ENCODE measurements around the gene D2HGDH. TPM values are rescaled to one million over a fixed set of nuclear protein-coding genes. Genes with fewer than 3 reads are reported as not detected.

Gene D2HGDH
- total and polyA plus RNA-seq, 2 of the 8 experiments (the other 6 are each of a cell fraction or from before 2014, with no cell fraction given), result 3.4 to 8.1 TPM

DNA sequence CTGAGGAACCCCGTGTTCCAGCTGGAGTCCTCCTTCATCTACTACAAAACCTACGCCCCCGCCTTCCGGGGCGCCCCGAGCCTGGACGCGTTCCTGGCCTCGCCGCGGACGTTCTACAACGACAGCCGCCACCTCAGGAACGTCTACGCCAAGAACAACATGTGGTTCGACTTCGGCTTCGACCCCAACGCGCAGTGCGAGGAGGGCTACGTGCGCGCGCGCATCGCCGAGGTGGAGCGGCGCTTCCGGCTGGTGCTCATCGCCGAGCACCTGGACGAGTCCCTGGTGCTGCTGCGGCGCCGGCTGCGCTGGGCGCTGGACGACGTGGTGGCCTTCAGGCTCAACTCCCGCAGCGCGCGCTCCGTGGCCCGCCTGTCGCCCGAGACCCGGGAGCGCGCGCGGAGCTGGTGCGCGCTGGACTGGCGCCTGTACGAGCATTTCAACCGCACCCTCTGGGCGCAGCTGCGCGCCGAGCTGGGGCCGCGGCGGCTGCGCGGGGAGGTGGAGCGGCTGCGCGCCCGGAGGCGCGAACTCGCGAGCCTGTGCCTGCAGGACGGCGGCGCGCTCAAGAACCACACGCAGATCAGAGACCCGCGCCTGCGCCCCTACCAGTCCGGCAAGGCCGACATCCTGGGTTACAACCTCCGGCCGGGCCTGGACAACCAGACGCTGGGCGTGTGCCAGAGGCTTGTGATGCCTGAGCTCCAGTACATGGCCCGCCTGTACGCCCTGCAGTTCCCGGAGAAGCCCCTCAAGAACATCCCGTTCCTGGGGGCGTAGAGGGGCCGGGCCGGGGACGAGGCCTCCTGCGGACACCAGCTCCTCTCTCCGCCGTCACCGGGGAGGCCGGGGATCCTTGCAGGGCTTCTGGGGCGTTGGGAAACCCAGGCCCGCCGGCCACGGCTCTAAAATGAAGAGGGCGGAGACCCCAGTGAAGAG, 69.2 kb downstream of the D2HGDH start:
- peak overlapping the region; percentile 39 to 50 for H3K4me2 ChIP-seq (ENCODE audit: insufficient read depth in 1 of 2, low read depth in 2 of 2, low read length in 2 of 2)

More for the DNA sequence above, 69.2 kb downstream of the D2HGDH start:
- H3K23me2 ChIP-seq (ENCODE audit: low read depth, low read length), result 0 out of 2 replicates have a peak, but pooled peaks cover 2% of the 10 kb centered on the region
- peak overlapping the region; percentile 65; the same call in 1 of the 2 replicates for H4K8ac ChIP-seq (ENCODE audit: extremely low read depth, insufficient read depth, low read length)
- H2AK5ac ChIP-seq (ENCODE audit: low read depth, low read length), result no peak overlapping the region
- H2BK15ac ChIP-seq (ENCODE audit: low read length), result peak overlapping the region; percentile 61; the same call in 1 of the 2 replicates
- peak overlapping the region; percentile 53 for H3K4ac ChIP-seq (replicated peaks; ENCODE audit: insufficient read length, low read depth, low read length)
- no peak overlapping the region for H3K27ac ChIP-seq (ENCODE audit: low read depth, low read length)
- no peak overlapping the region for H4K5ac ChIP-seq (ENCODE audit: insufficient read length, low read depth, low read length)
- H3K23ac ChIP-seq (ENCODE audit: insufficient read length), result no peak overlapping the region
- TF ChIP-seq, protein P1, sequence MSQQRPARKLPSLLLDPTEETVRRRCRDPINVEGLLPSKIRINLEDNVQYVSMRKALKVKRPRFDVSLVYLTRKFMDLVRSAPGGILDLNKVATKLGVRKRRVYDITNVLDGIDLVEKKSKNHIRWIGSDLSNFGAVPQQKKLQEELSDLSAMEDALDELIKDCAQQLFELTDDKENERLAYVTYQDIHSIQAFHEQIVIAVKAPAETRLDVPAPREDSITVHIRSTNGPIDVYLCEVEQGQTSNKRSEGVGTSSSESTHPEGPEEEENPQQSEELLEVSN (IDR thresholded peaks at IDR 0.05), result peak; percentile 79
- no peak for TF ChIP-seq SP1 (IDR thresholded peaks at IDR 0.05; ENCODE audit: low read depth, low read length)
- peak; percentile 37 for TF ChIP-seq EZH2 (IDR thresholded peaks at IDR 0.05; ENCODE audit: low read depth, low read length, severe bottlenecking)
- TF ChIP-seq, protein P2, sequence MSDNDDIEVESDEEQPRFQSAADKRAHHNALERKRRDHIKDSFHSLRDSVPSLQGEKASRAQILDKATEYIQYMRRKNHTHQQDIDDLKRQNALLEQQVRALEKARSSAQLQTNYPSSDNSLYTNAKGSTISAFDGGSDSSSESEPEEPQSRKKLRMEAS (IDR thresholded peaks at IDR 0.05), result peak; percentile 86
- no peak for FAIRE-seq
- H3K4me3 ChIP-seq (ENCODE audit: extremely low read depth in 1 of 4, insufficient read depth in 2 of 4, low read depth in 3 of 4, low read length in 4 of 4), result peak overlapping the region in 3 of 4 experiments; percentile 9 to 47 (median 23); a peak in 5 of 8 replicates
- peak overlapping the region; percentile 89 for H4K91ac ChIP-seq (replicated peaks; ENCODE audit: insufficient read length, low read length)
- WGBS, 2 experiments (ENCODE audit: extremely low coverage in 1 of 2, insufficient coverage in 1 of 2, insufficient read length in 1 of 2, insufficient replicate concordance in 2 of 2, low coverage in 1 of 2, low lambda C conversion rate in 2 of 2, missing lambda C conversion rate in 1 of 2), result 69% methylated on average over 54 of the region's 109 CpGs; no CpG with 5 or more reads in 1 of the 2 experiments
- no peaks in the 10 kb centered on the region for H3K36me3 ChIP-seq (ENCODE audit: control insufficient read depth in 2 of 4, insufficient read depth in 4 of 4, low read length in 3 of 4)
- peak overlapping the region; percentile 76; the same call in 1 of the 2 replicates for H3K18ac ChIP-seq (ENCODE audit: extremely low read depth, low read length)
- no peaks in the 10 kb centered on the region for H3K9me3 ChIP-seq (ENCODE audit: insufficient read depth in 2 of 2, low read depth in 1 of 2, low read length in 1 of 2)
- CTCF ChIA-PET (ENCODE audit: partially characterized antibody), result interaction anchor here (1.1 kb wide), 1 partner anchor 75 kb away, joined by 3 read pairs; no protein-coding TSS in a partner anchor
- POLR2A ChIA-PET (ENCODE audit: partially characterized antibody), result interaction anchor here (1.0 to 1.8 kb wide), 5 partner anchors 17 to 102 kb away, joined by 3 to 7 read pairs (median 3); partner anchors contain the start of genes GAL3ST2 and ING5
- peaks cover 0 to 23% (median 6%) of the 10 kb centered on the region in 4 experiments; a peak in 4 of 7 replicates for H3K27me3 ChIP-seq (replicated peaks in 1 of 4; ENCODE audit: control insufficient read depth in 3 of 4, extremely low read depth in 1 of 4, insufficient read depth in 3 of 4, low read length in 3 of 4)
- H3K9ac ChIP-seq (replicated peaks in 1 of 4; ENCODE audit: extremely low read depth in 1 of 4, low read depth in 3 of 4, low read length in 3 of 4), result no peak overlapping the region
- H2AFZ ChIP-seq (ENCODE audit: low read length), result no peak overlapping the region
- peak in 1 of 2 experiments; percentile 46 for DNase-seq (ENCODE audit: low read depth in 1 of 2, low spot score in 2 of 2)
- no peak overlapping the region for H2BK120ac ChIP-seq (replicated peaks; ENCODE audit: low read depth, low read length)
- H2BK5ac ChIP-seq (ENCODE audit: low read depth, low read length), result no peak overlapping the region
- H3K4me1 ChIP-seq (replicated peaks in 1 of 4; ENCODE audit: control insufficient read depth in 3 of 4, insufficient read depth in 4 of 4, low read length in 3 of 4), result peaks cover 4 to 22% (median 9%) of the 10 kb centered on the region in 4 experiments
- no peaks in the 10 kb centered on the region for H4K20me1 ChIP-seq (replicated peaks in 1 of 2; ENCODE audit: control insufficient read depth in 1 of 2, insufficient read depth in 2 of 2, low read length in 2 of 2)
- peak overlapping the region; percentile 84; the same call in 1 of the 2 replicates for H2BK12ac ChIP-seq (ENCODE audit: low read depth, low read length)
- H3K79me1 ChIP-seq (ENCODE audit: low read depth, low read length), result no peaks in the 10 kb centered on the region
- H3K79me2 ChIP-seq (ENCODE audit: control insufficient read depth in 1 of 2, insufficient read depth in 2 of 2, low read length in 2 of 2), result no peaks in the 10 kb centered on the region
- 0 out of 2 replicates have a peak overlapping the region, but pooled peaks have one; percentile 3 for H2BK20ac ChIP-seq (ENCODE audit: low read length)
- no peak overlapping the region for H3K14ac ChIP-seq (ENCODE audit: insufficient read length)
- no peak overlapping the region for H3K56ac ChIP-seq (replicated peaks; ENCODE audit: insufficient read length, low read depth, low read length)
